ENCODE measurements around the gene TLDC2. TPM values are rescaled to one million over a fixed set of nuclear protein-coding genes. Genes with fewer than 3 reads are reported as not detected.
"Not testable (repeated sequence)": the region's sequence is repeated elsewhere in the genome, so short reads cannot be mapped to it uniquely, and the experiment has no call there.

The TLDC2 gene
- total RNA-seq, 1 experiment from 2014 or later = 0.14 TPM

DNA sequence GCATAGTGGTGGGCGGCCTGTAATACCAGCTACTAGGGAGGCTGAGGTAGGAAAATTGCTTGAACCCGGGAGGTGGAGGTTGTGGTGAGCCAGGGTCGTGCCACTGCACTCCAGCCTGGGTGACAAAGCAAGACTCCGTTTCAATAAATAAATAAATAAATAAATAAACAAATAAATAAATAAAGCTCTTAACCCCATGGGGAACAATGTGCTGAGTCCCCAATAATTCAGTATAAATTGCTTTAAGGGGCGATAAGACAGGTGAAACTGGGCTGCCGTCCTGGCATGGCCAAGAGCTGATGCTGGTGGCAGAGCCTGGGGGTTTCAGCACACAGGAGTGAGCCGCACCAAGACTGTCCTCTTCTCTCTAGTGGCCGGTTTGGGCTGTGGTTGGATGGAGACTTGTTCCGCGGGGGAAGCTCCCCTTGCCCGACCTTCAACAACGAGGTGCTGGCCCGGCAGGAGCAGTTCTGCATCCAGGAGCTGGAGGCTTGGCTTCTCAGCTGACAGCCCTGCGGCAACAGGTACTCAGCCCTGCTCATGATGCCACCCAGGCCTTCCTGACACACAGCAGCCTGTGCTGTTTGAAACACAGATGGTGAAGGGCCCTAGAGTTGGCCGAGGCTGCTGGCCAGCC lies 13.1 kb downstream of the TLDC2 start:
- in situ Hi-C loops (cut with HindIII; ENCODE audit: low sequenced_read_pairs) = no loop called here
- DNase-seq (ENCODE audit: low spot score) = no peak

- in situ Hi-C loops (cut with HindIII; ENCODE audit: low sequenced_read_pairs) = no loop called here
- DNase-seq (ENCODE audit: low spot score) = no peak
Measured at GRCh38 chr20:36890586-36890985, 14.6 kb downstream of the TLDC2 start.

DNA sequence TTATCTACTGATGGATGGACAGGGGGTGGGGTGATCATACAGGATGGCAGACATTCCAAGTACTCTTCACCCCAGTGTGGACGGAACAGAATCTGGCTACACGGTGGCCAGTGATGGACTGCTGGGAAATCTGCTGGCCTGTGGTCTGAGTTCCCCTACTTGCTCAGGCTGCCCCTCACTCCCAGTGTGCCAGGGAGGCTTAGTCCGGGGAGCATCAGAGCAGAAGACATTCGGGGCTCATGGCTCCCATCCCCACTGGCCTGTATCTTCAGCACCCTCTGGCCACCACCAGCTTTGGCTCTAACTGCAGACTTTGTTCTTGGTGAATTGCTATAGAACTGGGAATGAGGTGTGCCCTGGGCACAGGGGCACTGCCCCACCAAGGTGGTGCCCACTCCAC lies 15.3 kb downstream of the TLDC2 start:
- in situ Hi-C loops (cut with HindIII; ENCODE audit: low sequenced_read_pairs) = no loop called here

DNA sequence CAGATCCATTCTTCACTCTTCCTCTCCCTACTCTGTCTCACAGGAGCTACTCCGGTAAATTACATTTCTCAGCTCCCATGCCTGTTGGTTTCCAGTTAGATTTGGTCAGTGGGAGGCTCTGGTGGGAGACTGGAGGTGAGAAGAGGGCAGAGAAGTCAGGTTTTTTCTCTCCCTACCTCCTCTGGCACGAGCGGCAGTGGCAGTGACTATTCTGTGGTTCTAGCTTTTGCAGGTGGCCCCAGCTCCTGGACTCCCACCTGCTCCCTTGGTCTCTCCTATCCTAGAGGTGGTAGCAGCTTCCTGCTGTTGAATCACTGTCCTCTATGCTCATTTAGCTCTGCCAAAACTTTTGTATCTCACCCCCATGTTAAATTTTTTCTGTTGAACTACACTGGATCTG lies 17.9 kb downstream of the TLDC2 start:
- in situ Hi-C loops (cut with HindIII; ENCODE audit: low sequenced_read_pairs) = no loop called here
- DNase-seq (ENCODE audit: low spot score) = no peak

More for the DNA sequence above, 15.3 kb downstream of the TLDC2 start:
- no peak for DNase-seq (ENCODE audit: low spot score)

GRCh38 chr20:36895036-36895435 lies 19.1 kb downstream of the TLDC2 start:
- in situ Hi-C loops (cut with HindIII; ENCODE audit: low sequenced_read_pairs) = no loop called here
- DNase-seq (ENCODE audit: low spot score) = no peak

GRCh38 chr20:36904690-36905089 lies 28.8 kb downstream of the TLDC2 start:
- in situ Hi-C loops (cut with HindIII; ENCODE audit: low sequenced_read_pairs) = no loop called here
- DNase-seq (ENCODE audit: low spot score) = no peak

GRCh38 chr20:36905566-36905965 lies 29.6 kb downstream of the TLDC2 start:
- DNase-seq (ENCODE audit: low spot score); in situ Hi-C loops (cut with HindIII; ENCODE audit: low sequenced_read_pairs): not testable (repeated sequence)

DNA sequence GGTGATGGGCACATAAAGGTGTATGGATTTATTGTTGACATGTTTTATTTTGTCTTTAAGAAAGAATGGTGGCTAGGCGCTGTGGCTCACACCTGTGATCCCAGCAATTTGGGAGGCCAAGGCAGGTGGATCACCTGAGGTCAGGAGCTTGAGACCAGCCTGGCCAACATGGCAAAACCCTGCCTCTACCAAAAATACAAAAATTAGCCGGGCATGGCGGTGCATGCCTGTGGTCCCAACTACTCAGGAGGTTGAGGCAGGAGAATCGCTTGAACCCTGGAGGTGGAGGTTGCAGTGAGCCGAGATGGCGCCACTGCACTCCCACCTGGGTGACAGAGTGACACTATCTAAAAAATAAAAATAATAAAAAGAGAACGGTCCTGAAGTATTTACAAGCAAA lies 30.1 kb downstream of the TLDC2 start:
- in situ Hi-C loops (cut with HindIII; ENCODE audit: low sequenced_read_pairs); DNase-seq (ENCODE audit: low spot score): not testable (repeated sequence)

- in situ Hi-C loops (cut with HindIII; ENCODE audit: low sequenced_read_pairs) = no loop called here
- no peak for DNase-seq (ENCODE audit: low spot score)
Measured at GRCh38 chr20:36908603-36909002, 32.7 kb downstream of the TLDC2 start.

DNA sequence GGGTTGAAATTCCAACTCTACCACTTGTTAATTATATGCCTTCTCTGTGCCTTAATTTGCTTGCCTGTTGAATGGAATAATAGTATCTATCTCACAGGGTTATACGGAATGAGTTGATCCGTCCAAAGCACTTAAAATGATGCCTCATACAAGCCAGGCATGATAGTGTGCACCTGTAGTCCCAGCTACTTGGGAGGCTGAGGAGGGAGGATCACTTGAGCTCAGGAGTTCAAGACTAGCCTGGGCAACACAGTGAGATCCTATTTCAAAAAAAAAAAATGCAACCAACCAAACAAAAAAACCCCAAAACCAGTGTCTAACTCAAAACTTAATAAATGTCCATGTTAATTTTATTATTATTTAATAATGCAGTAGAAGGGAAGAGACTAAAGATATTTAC lies 40.3 kb downstream of the TLDC2 start:
- DNase-seq (ENCODE audit: low spot score) = no peak
- in situ Hi-C loops (cut with HindIII; ENCODE audit: low sequenced_read_pairs) = no loop called here

- DNase-seq (ENCODE audit: low spot score) = no peak
- in situ Hi-C loops (cut with HindIII; ENCODE audit: low sequenced_read_pairs) = no loop called here
Measured at GRCh38 chr20:36917240-36917639, 41.3 kb downstream of the TLDC2 start.

- no peak for DNase-seq (ENCODE audit: low spot score)
- in situ Hi-C loops (cut with HindIII; ENCODE audit: low sequenced_read_pairs) = no loop called here
Measured at GRCh38 chr20:36917943-36918342, 42.0 kb downstream of the TLDC2 start.

DNA sequence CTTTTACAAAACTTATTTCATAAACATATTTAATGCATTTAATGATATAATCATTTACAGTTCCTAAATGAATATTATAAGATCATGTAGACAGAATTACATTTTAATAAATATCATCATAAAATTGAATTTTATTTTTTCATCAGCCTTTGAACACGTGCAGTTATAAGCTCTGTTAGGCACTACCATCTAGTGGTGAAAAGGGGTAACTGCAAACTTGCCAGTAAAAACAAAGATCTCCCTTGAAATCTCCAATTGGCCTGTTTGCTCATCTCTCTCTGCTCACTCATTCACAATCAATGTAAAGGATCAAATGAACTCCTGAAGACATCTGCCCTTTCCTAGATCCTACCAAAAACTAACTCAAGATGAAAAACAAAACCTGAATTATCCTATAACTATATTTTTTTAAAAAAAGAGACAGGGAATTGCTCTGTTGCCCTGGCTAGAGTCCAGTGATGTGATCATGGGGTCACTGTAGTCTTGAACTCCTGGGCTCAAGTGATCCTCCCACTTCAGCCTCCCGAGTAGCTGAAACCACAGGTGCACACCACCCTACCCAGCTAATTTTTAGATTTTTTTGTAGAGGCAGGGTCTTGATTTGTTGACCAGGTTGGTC lies 43.9 kb downstream of the TLDC2 start:
- peak; percentile 78 for DNase-seq (ENCODE audit: low spot score)
- in situ Hi-C loops (cut with HindIII; ENCODE audit: low sequenced_read_pairs) = no loop called here

GRCh38 chr20:36920334-36920730 lies 44.4 kb downstream of the TLDC2 start:
- in situ Hi-C loops (cut with HindIII; ENCODE audit: low sequenced_read_pairs) = no loop called here
- DNase-seq (ENCODE audit: low spot score) = no peak

DNA sequence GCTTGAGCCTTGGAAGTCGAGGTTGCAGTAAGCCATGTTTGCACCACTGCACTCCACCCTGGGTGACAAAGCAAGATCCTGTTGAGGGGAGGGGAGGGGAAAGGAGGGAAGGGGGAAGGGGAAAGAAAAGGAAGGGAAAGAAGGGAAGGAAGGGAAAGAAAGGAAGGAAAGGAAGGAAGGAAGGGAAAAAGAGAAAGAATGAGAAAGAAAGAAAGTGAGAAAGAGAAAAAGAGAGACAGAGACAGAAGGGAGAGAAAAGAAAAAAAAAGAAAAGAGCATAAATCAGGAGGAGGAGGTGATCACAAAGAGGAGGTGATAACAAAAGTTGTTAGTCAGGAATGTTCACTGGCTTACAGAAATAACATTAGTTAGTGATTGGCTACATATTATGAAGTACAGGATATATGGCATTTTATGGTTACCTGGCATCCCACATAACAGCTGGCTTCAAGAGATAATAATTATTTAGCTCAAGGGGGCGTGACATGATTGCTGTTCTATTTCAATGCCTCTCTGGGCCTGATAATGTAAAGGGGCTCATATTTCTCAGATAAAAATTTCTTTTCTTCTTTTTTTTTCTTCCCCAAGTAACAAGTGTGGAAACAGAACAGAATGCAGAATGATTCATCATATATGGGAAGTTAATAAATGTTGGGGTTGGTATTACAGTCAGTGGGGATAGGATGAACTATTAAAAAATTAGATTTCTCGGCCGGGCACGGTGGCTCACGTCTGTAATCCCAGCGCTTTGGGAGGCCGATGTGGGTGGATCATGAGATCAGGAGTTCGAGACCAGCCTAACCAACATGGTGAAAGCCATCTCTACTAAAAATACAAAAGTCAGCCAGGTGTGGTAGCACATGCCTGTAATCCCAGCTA lies 48.5 kb downstream of the TLDC2 start:
- in situ Hi-C loops (cut with HindIII; ENCODE audit: low sequenced_read_pairs) = no loop called here
- no peak for DNase-seq (ENCODE audit: low spot score)

GRCh38 chr20:36925234-36925633 lies 49.3 kb downstream of the TLDC2 start:
- DNase-seq (ENCODE audit: low spot score) = no peak
- in situ Hi-C loops (cut with HindIII; ENCODE audit: low sequenced_read_pairs) = no loop called here

GRCh38 chr20:36926653-36927200 lies 50.8 kb downstream of the TLDC2 start:
- no peak for DNase-seq (ENCODE audit: low spot score)
- in situ Hi-C loops (cut with HindIII; ENCODE audit: low sequenced_read_pairs) = no loop called here

DNA sequence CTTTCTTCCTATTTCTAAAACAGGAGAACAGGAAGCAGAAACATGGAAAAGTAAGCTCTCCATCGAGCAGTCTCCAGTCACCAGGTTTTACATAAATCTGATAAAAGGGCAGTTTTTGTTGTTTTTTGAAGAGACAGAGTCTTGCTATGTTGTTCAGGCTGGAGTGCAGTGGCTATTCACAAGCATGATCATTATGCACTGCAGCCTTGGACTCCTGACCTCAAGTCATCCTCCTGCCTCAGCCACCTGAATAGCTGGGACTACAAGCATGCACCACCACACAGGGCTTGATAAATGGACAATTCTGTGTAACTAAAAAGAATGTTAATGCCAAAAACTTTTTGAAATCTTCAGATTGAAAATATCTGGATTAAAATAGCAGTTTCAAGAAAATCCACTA lies 51.8 kb downstream of the TLDC2 start:
- DNase-seq (ENCODE audit: low spot score) = no peak
- in situ Hi-C loops (cut with HindIII; ENCODE audit: low sequenced_read_pairs) = no loop called here

DNA sequence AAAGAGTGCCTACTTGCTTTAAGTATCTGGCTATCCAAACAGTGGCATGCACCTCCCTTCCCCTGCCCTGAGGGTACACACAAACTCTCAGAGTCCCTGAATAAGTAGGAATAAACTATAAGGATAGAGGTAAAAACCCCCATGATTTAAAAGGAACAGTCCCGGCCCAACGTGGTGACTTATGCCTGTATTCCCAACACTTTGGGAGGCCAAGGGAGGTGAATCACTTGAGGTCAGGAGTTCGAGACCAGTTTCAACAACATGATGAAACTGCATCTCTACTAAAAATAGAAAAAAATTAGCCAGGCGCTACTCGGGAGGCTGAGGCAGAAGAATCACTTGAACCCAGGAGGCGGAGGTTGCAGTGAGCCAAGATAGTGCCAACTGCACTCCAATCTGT lies 53.4 kb downstream of the TLDC2 start:
- no peak for DNase-seq (ENCODE audit: low spot score)
- in situ Hi-C loops (cut with HindIII; ENCODE audit: low sequenced_read_pairs) = no loop called here

DNA sequence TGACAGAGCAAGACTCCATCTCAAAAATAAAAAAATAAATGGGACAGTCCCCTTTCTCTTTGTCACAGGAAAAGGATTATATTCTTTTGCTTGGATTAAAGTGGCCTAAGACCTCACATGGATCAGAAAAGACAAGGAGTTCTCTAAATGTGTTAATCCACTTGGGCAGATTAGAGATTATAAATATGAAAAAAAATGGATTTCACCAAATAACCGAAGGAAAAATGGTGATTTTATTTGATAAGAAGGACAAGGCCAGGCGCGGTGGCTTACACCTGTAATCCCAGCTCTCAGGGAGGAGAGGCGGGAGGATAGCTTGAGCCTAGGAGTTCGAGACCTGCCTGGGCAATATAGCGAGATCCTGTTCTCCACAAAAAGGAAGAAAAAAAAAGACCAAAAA lies 53.8 kb downstream of the TLDC2 start:
- DNase-seq (ENCODE audit: low spot score) = no peak
- in situ Hi-C loops (cut with HindIII; ENCODE audit: low sequenced_read_pairs) = no loop called here

All from G401 (cell line).